H7 (cell line): ENCODE measurements around the gene NFS1. TPM values are rescaled to one million over a fixed set of nuclear protein-coding genes. Genes with fewer than 3 reads are reported as not detected.

ENCODE experiments used
- total RNA-seq: library from RNA; depleted of rRNA; stranded (reverse); fragments of >200 nt; shearing (Covaris generic); gene quantifications from 2 replicates; pipeline ENCODE4 v1.2.3, GENCODE V29; 2014; rRNA removed

The NFS1 gene
- total RNA-seq, 1 experiment from 2014 or later = 60.6 TPM

Other genes starting within 250 kb of the NFS1 start
- 18.9 and 39.1 TPM in 2 replicates for gene CEP250, start 243.8 kb downstream of the NFS1 start, total RNA-seq
- gene C20orf173, start 169.7 kb downstream of the NFS1 start, total RNA-seq = not detected in 2 replicates
- gene ERGIC3, start 157.3 kb downstream of the NFS1 start, total RNA-seq = 191 and 213 TPM in 2 replicates
- gene SPAG4, start 83.5 kb downstream of the NFS1 start, total RNA-seq = 6.1 and 8.0 TPM in 2 replicates
- gene CPNE1, start 34.5 kb downstream of the NFS1 start, total RNA-seq = 108 and 126 TPM in 2 replicates
- 49.5 and 50.0 TPM in 2 replicates for gene RBM12, start 34.5 kb downstream of the NFS1 start, total RNA-seq
- gene ROMO1, start 53 bp upstream of the NFS1 start, total RNA-seq = 235 and 279 TPM in 2 replicates
- gene RBM39, start 42.9 kb upstream of the NFS1 start, total RNA-seq = 181 and 224 TPM in 2 replicates
- gene PHF20, start 72.7 kb upstream of the NFS1 start, total RNA-seq = 31.2 and 37.1 TPM in 2 replicates